HG03139 (cell line): ENCODE measurements around the gene EDC4.
"Not testable (repeated sequence)": the region's sequence is repeated elsewhere in the genome, so short reads cannot be mapped to it uniquely, and the experiment has no call there.

Experiments used
- ATAC-seq: cut with Tn5 transposase; IDR thresholded peaks from one replicate; pipeline ENCODE4 v1.9.1; 2021; ENCODE audit not compliant: unreplicated experiment

The EDC4 gene

DNA sequence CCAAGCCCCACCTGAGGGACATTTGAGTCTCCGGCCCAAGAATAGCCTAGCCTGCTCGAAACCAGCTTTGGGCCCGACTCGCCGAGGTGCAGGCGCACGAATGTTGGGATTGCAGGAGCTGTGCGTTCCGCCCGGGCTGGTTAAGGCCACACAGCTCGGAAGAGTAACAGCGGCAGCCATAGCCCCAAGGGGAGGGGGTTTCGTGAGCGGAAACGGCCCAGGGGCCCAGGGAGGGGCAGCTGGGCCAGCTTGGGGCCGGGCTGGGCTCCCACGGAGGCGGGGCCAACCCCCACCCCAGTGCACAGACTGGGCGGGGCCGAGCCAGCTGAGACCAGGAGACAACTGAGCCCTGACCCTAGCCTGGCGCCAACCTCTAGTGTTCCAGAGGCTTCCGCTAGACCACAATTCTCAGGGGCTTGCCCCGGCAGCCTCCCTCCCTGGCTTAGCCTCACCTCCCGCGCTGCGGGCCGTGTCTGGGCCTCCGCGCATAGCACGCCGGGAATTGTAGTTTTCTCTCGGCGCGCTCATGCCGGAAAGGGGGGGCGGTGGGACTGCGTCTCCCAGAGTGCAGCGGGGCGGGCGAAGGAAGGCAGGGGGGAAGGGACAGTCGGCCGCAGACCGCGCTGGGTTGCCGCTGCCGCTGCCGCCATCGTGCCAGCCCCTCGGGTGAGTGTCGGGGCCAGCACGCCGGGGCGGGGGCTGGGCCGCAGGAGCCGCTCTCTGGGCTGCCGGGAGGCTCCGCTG lies 26.4 kb upstream of the EDC4 start, which contains the start of gene NUTF2:
NUTF2 (plus strand) TSS at position 614 of the 744 bp plus-strand sequence. CDS start 18,198 bp downstream, outside the sequence.
- peak; percentile 53 for ATAC-seq

DNA sequence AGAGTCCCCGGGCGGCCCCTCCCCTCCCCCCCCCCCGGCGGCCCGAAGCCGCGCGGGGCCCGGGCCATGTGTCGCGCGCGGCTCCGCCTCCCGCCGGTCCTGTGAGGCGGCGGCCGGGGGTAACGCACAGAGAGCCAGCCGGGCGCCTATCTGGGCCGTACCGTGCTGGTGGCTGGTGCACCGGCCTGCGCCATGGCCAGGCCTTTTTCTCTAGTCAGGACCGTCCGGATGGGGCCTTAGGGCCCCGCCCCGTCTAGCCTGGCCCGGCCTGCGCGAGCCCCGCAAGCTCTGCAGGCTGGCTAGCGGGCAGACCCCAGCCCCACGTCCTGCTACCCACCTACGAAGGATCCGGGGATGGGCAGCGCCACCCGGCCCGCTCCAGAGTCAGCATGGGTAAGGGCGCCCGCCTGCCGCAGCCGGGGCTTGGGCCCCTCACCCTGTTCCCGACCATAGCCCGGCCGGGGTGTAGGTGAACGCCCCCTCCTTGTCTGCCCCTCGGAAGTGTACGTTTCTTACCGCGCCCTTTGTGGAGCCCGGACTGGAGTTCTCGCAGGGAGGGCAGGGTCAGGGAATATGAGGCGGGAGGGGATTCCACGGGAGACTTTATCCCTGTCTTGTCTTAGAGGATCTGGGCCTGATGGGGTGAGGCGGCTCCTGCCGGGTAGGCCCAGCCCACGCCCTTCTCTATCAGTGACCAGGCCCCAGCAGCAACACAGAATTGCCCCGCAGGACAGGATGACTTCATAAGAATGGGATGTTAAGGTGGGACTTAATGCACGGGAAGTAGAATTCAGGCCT lies 25.6 kb upstream of the EDC4 start, which contains the start of gene CENPT:
CENPT (minus strand) TSS at position 630 of the 798 bp plus-strand sequence. CDS start 13,834 bp downstream, outside the sequence.
- peak; percentile 22 for ATAC-seq

DNA sequence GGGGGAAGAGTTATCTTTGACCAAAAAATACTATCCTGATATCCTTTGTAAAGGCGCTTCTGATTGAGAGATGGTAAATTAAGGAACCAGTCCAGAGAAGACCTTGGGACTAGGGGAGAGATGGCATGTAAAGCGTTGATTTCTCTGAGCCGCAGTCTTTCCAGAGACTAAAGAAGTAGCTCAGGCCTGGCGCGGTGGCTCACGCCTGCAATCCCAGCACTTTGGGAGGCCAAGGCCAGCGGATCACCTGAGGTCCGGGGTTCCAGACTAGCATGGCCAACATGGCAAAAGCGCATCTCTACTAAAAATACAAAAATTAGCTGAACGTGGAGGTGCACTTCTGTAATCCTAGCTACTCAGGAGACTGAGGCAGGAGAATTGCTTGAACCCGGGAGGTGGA lies 24.7 kb upstream of the EDC4 start:
- ATAC-seq, result no peak

DNA sequence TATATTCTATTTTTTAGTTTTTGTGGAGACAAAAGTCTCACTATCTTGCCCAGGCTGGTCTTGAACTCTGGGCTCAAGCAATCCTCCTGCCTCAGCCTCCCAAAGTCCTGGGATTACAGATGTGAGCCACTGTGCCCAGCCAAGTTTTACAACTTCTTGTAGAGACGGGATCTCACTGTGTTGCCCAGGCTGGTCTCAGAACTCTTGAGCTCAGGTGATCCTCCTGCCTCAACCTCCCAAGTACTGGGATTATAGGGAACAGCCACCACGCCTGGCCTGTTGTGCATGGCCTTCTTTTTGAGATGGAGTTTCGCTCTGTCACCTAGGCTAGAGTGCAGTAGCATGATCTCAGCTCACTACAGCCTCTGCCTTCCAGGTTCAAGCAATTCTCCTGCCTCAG lies 19.2 kb upstream of the EDC4 start:
- no peak for ATAC-seq

DNA sequence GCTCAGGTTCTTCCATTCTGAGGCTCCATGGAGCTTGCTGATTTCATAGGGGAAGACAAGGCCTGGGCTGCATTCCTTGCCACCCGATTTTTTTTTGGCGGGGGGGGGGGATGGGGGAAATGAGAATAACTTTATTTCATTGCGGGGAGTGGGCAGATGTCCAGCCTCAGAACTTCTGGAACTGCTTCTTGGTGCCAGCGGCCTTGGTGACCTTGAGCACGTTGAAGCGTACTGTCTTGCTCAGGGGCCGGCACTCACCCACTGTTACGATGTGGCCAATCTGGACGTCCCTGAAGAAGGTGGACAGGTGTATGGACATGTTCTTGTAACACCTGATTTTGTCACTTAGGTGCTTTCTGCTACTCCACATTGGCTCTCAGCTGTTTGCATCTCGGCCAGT lies 17.1 kb upstream of the EDC4 start:
- no peak for ATAC-seq

DNA sequence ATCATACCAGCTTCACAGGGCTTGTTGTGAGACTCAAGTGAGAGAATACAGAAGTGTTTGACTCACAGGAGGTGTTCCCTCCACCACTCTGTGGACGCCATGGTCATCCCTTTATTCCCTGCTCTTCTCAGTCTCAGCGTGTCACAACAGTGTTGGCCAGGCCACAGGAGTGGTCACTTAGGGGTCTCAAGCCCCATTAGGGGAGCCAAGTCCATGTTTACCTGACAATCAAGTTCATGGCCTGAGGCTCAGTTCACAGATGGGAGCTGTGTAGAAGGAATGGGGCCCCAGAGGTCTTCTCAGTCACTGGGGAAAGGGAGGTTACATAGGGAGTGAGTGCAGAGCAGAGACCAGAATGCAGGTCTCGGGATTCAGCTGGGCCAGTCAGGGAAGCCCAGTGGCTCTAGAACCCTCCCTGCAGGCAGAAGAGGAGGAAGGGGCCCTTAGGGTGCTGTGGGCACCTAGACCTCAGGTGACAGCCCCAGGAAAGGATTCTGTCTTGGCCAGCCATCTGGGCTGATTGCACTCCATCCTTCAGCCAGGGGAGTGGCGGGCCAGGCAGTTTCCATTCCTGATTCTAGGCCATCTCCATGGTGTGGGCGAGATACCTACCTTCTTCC lies 15.8 kb upstream of the EDC4 start:
- no peak for ATAC-seq

DNA sequence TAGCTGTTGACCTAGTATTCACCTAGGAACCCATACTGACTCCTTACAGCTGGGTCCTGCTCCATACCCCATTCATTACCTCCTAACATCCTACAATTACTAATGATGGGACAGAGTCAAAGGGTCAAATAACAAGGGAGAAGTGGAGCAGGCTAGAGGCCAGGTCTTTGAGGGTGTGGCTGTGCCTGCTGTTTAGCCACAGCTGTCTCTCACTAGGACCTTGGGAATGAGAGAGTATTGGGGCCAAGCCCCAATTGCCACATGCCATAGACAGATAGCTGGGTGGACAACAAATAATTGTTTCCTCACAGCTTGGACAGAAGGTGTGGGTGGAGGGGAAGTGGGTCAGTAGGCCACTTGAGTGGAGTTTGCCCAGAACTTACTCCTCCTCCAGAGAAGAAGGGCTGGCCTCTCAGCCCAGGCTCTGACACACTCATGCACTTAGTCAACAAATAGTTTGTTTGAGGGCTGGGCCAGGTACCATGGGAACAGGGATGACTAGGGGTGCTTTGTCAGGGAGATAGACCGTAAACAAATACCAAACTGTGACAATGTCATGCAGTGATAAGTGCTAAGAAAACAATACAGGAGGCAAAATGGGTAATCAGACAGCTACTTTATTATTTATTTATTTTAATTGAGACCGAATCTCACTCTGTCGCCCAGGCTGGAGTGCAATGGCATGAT lies 15.2 kb upstream of the EDC4 start:
- ATAC-seq, result no peak

DNA sequence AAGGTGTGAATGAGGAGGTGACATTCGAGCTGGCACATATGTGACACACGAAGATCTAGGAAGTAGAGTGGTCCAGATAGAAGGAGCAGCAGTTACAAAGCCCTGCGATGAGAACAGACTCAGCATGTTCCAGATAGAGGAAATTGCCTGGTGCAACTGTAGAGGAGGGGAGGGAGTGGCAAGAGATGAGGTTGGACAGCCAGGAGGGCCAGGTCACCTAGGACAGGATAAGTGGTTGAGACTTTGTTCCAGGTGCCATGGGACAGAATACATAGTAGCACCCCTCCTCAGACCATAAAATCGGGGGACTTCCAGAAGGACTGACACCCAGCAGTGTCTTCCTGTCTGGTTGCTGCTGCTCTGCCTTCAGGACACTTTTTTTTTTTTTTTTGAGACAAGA lies 14.4 kb upstream of the EDC4 start:
- no peak for ATAC-seq

DNA sequence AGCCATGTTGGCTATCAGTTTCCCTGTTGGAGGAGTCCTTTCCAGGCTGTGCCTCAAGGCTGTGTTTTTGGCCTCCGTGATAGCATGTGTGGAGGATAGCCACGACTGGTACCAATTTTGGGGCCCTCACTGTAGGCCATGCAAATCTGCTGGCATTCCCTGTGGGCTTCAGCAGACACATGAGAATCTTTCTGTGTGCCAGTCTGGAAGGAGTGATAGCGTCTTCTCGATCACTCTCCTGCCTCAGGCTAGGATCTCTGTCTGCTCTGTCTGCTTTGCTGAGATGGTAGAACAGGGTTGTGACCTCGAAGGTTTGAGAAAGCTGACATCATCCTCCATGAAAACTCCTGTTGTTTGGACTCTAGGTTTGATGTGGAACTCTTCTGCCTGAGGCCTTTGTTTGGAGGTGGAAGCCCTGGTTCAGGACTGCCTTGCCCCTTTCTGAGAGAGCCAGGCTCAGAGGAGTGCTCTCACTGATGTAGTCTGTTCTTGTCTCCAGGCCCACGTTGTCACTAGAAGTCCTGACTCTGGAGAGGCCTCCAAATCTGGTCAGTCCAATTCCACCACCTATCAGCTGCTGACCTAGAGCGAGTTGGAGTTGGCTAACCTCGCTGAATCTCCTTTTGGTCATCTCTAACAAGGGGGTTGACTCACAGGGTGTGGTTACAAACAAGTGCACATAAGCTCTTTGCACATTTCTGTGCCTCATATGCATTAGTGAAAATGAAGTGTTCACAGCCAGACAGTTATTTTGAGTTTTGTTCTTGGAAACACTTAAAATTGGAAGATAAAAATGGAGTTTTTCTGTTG lies 12.1 kb upstream of the EDC4 start:
- no peak for ATAC-seq

DNA sequence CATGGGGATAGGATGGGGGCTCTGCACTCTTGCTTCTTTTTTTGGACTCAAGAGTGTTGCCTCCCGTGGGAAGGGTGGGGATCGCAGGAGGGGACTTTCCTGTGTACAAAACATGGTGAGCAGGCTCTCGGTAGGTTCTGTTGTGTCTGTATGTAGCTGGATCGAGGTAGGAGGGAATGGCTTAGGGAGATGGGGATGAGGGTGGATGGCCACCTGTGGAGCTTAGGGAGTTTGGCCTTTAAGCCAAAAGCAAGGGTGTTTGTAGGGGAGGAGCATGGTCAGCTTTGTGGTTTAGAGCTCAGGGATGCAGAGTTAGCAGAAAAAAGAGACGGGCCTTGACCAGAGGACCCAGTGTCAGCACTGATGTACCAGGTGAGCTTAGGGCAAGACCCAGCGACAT lies 11.0 kb upstream of the EDC4 start:
- ATAC-seq, result no peak

DNA sequence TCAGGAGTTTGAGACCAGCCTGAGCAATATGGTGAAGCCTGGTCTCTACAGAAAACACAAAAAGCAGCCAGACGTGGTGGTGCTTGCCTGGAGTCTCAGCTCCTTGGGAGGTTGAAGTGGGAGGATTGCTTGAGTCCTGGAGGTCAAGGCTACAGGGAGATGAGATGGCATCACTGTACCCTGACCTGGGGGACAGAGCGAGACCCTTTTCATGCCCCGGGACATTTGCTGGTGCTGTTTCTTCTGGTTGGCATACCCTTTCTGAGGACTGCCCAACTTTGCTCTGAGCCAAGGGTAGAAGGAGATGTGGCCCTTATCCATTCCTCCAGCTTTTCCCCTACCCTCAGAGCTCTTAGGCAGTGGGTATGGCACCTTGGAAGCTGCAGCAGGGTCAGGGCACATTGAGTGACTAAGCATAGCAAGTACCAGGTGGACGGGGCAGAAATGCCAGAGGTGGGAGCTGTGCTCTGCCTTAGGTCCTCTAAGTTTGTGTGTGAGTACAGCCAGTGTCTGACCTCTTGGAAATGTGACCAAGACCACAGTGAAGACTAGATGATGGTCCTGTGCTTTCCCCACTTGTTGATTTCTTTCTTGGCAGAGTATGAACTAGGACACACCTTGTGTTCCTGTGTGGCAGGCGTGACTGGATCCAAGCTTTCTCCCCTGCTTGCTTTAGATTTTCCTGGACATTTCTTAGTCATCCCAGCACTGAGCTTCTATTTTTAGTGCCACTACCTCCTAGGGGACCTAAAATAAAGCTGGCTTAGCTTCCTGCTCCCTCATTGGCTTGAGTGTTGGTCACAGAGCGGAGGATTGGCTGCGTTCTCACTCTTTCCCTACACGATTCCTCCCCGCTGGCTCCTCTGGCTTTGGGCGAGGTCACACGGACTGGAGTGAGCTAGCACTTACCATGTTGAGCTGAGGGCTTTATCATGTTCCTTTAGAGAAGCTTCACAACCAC lies 9.9 kb upstream of the EDC4 start:
- ATAC-seq, result no peak

DNA sequence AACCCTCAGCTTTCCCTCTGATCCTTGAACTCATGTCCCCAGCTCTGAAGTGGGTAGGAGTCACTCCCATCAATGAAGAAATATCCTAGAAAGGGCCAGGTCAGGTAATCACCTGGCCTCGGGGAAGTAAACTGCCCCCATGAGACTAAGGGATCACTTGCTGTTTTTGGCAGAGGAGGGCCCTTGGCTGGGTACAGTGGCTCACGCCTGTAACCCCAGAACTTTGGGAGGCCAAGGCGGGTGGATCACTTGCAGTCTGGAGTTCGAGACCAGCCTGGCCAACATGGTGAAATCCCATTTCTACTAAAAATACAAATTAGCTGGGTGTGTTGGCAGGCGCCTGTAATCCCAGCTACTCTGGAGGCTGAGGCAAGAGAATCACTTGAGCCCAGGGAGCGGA lies 8.8 kb upstream of the EDC4 start:
- ATAC-seq, result not testable (repeated sequence)

DNA sequence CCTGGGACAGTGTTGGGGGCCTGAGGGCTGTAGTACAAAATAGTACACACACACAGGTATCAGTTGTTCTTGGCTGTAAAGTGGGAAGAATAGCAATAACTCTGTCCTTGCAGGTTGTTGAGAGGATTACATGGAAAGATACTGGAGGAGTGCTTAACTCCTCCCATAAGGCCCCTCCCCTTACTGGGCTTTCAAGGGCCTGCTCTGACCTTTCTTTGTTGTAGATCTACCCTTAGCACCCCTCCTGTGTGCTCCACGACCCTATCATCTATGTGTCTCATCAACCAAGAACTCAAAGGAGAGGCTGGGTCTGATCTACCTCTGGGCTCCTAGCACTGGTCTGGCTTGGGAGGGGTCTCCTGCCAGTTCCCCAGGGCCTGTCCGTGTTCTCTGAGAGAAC lies 8.3 kb upstream of the EDC4 start:
- no peak for ATAC-seq

DNA sequence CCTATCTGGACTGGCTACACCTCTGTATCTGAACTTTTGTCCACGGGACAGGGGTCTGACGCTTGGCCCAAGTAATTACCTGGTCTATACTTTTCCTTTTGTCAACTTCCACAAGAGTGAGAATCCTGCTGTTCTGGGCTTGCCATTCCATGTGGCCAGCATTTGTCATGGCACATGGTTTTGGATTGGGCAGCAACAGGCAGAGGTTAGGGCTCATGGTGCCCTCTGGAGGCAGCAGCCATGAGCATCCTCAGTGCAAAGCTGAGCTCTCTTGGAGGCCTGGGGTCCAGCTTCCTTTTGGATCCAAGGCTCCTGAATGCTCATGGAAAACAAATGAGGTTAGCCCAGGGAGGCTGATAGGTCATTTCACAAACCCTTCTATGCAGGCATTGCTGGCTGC lies 7.5 kb upstream of the EDC4 start:
- ATAC-seq, result no peak

DNA sequence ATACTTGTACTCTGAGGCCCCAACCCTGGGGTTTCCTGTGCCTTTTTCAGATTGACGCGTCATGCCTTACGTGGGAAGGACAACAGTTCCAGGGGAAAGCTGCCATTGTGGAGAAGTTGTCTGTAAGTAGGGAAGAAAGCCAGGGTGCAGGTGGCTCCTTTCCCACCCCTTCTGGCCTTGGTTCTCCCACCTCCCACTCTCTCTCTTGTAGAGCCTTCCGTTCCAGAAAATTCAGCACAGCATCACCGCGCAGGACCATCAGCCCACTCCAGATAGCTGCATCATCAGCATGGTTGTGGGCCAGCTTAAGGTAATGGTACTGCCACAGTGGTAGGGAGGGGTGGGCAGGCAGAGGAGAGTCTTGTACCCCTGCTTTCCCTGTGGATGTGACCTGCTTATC lies 4.6 kb upstream of the EDC4 start:
- ATAC-seq, result no peak

DNA sequence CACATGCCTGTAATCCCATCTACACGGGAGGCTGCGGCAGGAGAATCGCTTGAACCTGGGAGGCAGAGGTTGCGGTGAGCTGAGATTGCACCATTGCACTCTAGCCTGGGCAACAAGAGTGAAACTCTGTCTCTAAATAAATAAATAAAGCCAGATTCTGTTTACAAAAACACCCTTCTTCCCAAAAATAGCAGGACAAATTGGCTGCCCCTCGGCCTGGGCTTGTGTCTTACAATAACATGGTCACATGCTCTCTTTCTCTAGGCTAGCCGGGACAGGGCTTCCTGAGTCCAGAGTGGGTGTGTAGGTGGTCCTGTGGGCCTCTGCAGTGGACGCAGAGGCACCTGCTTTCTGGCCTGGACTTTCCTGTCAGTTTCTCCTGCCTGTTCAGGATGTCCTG lies 3.2 kb upstream of the EDC4 start:
- no peak for ATAC-seq

DNA sequence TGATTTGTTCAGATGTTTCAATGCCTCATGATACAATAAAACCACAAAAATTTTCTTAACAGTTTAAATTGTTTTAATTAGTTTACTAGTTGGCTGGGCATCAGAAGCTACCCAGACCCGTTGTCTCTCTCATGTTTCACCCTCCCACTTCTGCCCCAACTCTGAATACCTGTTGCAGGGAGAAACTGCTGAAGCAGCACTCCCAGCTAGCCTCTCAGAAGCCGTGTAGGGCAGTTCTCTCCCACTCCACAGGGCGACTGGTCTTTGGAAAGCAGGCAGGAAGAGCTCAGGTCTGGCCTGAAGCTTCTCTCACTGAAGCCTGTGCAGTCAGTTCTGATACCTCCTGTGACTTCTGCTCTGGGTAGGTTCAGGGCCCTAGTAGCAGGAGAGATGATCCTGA lies 1.6 kb upstream of the EDC4 start:
- ATAC-seq, result no peak

DNA sequence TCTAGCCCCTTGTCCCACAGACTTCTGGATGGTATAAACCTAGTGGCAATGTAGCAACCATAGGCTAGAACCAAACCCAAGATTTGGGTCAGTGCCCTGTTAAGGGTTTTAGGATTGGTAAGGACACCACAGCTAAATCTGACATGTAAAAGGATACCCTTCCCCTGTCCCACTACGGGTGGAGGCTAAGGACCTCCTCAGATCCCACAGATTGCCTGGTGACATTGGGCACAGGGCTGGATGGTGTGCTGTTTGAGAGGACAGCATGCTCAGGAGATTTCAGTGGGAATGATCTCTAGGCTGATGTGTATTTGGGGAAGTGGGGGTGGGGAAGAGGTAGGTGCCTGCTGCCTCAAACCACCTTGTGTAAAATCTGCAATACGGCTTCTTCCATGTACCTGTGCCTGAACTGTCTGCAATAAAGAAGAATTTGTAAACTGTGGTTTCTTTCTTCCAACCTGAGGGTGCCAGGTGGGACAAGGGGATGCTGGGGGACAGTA lies 671 bp upstream of the EDC4 start:
- ATAC-seq, result no peak
